NCI-H2227 (cell line): Measurements from ENCODE around the gene RAP2B.

Experiments
- DNase-seq: peaks from one replicate; lab custom pipeline; 2025; ENCODE audit not compliant: unreplicated experiment; lab: John Stamatoyannopoulos, UW

The RAP2B gene

GRCh38 chr3:153159771-153160397 is 2.1 kb upstream of the RAP2B start:
- no peak for DNase-seq

GRCh38 chr3:153160451-153161137 is 1.4 kb upstream of the RAP2B start:
- DNase-seq = peak; percentile 68

- DNase-seq = peak; percentile 94
These were observed 800 bp upstream of the RAP2B start for GRCh38 chr3:153161138-153161713.

- DNase-seq = peak; percentile 27
These were observed 727 bp downstream of the RAP2B start for GRCh38 chr3:153162513-153163392.

GRCh38 chr3:153163393-153163724 is 1.3 kb downstream of the RAP2B start:
- no peak for DNase-seq

- no peak for DNase-seq
These were observed 1.9 kb downstream of the RAP2B start for GRCh38 chr3:153163756-153164550.

- no peak for DNase-seq
These were observed 3.2 kb downstream of the RAP2B start for GRCh38 chr3:153165261-153165681.

- DNase-seq = no peak
These were observed 4.2 kb downstream of the RAP2B start for GRCh38 chr3:153166206-153166605.

- DNase-seq = no peak
These were observed 4.8 kb downstream of the RAP2B start for GRCh38 chr3:153166796-153167195.

GRCh38 chr3:153169793-153170383 is 7.9 kb downstream of the RAP2B start:
- DNase-seq = no peak

GRCh38 chr3:153171256-153171655 is 9.2 kb downstream of the RAP2B start:
- DNase-seq = no peak

GRCh38 chr3:153171918-153172317 is 9.9 kb downstream of the RAP2B start:
- no peak for DNase-seq

GRCh38 chr3:153172796-153173757 is 11.1 kb downstream of the RAP2B start:
- DNase-seq = no peak

GRCh38 chr3:153173758-153174516 is 11.9 kb downstream of the RAP2B start:
- no peak for DNase-seq

- DNase-seq = no peak
These were observed 14.2 kb downstream of the RAP2B start for GRCh38 chr3:153176197-153176596.

GRCh38 chr3:153180860-153181372 is 18.9 kb downstream of the RAP2B start:
- DNase-seq = no peak

- DNase-seq = no peak
These were observed 20.7 kb downstream of the RAP2B start for GRCh38 chr3:153182501-153183293.
